Measurements from ENCODE around the gene PLEKHG4. TPM values are rescaled to one million over a fixed set of nuclear protein-coding genes. Genes with fewer than 3 reads are reported as not detected.

Gene PLEKHG4
- total RNA-seq, 1 experiment from 2014 or later, result 13.9 TPM

DNA sequence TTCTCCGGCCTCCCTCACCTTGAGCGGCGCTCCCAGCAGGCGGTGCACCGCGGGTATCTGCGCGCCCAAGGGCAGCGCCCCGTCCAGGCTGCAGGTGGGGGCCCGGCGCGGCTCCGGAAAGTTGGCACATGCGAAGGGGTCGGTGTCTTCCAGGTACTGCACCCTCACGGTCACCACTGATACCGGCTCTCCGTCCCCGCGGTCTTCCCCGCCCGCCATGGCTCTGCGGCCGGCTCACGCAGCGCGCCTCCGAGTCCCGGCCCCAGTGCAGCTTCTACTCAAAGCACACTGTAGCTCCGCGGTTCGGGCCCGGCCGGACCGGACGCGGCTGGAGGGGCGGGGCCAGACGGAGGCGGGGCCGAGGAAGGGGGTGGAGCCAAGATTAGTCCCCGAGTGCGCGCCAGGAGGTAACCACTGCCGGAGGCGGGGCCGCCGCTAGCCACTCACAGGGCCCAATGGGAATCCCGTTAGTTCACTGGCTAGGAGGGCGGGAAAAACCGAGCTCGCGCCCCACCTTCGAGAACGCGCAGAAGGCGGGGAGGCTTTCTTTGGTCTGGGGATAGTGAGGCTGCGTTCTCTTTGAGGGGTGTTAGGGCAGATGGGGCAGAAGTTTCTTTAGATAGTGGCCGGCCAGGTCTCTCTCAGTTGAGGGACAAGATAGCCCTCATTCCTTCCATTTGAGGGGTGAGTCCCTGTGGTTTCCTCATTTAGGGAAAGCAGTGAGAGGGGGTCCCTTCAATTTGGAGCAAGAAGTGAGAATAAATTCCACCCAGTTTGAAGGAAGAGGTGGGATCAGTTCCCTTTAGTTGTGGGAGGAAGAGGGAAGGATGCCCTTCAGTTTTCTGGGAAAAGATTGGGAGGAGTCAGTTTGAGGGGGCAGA, 31.9 kb upstream of the PLEKHG4 start, which contains the start of gene FHOD1:
Gene FHOD1, minus strand, starts transcription at position 290 of the 881 bp plus-strand sequence. Its CDS starts 71 bp downstream, at position 219.
- H2BK12ac ChIP-seq (ENCODE audit: insufficient read length, low read depth, low read length), result no peak within 1 kb of the TSS
- peak within 1 kb of the TSS; percentile 46 for H3K9ac ChIP-seq (ENCODE audit: extremely low read depth, insufficient read length, low read length)
- no peak within 1 kb of the TSS for H4K8ac ChIP-seq (replicated peaks; ENCODE audit: insufficient read length, low read depth, low read length)
- peak within 1 kb of the TSS; percentile 80 for H3K14ac ChIP-seq (ENCODE audit: insufficient read depth, low read length)
- H3K18ac ChIP-seq (ENCODE audit: insufficient read length, low read depth, low read length), result peak within 1 kb of the TSS; percentile 75
- H3K56ac ChIP-seq (ENCODE audit: insufficient read length, low read depth, low read length), result no peak within 1 kb of the TSS
- peaks cover 24% of the 10 kb centered on the region for H3K27me3 Mint-ChIP-seq (ENCODE audit: low read depth)
- DNase-seq, result peak; percentile 97
- H3K27ac Mint-ChIP-seq, result peak within 1 kb of the TSS in 2 of 3 experiments; percentile 87 to 95; a peak in 5 of 7 replicates
- no peaks in the 10 kb centered on the region; the same call in 1 of the 2 replicates for H3K79me2 ChIP-seq (ENCODE audit: insufficient read depth, low read length)
- no peak within 1 kb of the TSS for H3K23ac ChIP-seq (ENCODE audit: insufficient read length, low read depth, low read length)
- no peaks in the 10 kb centered on the region for H3K9me3 ChIP-seq (ENCODE audit: control insufficient read depth, low read depth, low read length)
- H3K4me2 ChIP-seq (ENCODE audit: insufficient read depth, insufficient read length, low read length), result peak within 1 kb of the TSS; percentile 65
- no peaks in the 10 kb centered on the region; a peak in 1 of 7 replicates for H3K36me3 Mint-ChIP-seq (ENCODE audit: insufficient read depth in 1 of 3, low read depth in 3 of 3)
- TF ChIP-seq, protein P1, sequence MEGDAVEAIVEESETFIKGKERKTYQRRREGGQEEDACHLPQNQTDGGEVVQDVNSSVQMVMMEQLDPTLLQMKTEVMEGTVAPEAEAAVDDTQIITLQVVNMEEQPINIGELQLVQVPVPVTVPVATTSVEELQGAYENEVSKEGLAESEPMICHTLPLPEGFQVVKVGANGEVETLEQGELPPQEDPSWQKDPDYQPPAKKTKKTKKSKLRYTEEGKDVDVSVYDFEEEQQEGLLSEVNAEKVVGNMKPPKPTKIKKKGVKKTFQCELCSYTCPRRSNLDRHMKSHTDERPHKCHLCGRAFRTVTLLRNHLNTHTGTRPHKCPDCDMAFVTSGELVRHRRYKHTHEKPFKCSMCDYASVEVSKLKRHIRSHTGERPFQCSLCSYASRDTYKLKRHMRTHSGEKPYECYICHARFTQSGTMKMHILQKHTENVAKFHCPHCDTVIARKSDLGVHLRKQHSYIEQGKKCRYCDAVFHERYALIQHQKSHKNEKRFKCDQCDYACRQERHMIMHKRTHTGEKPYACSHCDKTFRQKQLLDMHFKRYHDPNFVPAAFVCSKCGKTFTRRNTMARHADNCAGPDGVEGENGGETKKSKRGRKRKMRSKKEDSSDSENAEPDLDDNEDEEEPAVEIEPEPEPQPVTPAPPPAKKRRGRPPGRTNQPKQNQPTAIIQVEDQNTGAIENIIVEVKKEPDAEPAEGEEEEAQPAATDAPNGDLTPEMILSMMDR (conservative IDR thresholded peaks at IDR 0.05), result no peak
- no peaks in the 10 kb centered on the region for H4K20me1 ChIP-seq (ENCODE audit: control insufficient read depth, insufficient read depth, insufficient read length)
- peak within 1 kb of the TSS; percentile 86 to 94 for H3K4me3 Mint-ChIP-seq
- H2AFZ ChIP-seq (ENCODE audit: low read length), result no peak within 1 kb of the TSS
- no peak within 1 kb of the TSS for H2AK5ac ChIP-seq (ENCODE audit: insufficient read length, low read length)
- H2BK15ac ChIP-seq (ENCODE audit: low read depth, low read length), result no peak within 1 kb of the TSS
- peaks cover 4% of the 10 kb centered on the region; the same call in 1 of the 2 replicates for H3K4me1 ChIP-seq (ENCODE audit: insufficient read depth, low read length)
- no peaks in the 10 kb centered on the region; the same call in 1 of the 2 replicates for H3K27me3 ChIP-seq (ENCODE audit: insufficient read depth, low read length)
- H3K4me1 Mint-ChIP-seq, result peaks cover 34 to 41% of the 10 kb centered on the region in 2 experiments
- H2BK20ac ChIP-seq (ENCODE audit: low read depth, low read length, poor library complexity, severe bottlenecking), result no peak within 1 kb of the TSS
- no peak within 1 kb of the TSS for H3K27ac ChIP-seq (ENCODE audit: insufficient read length, low read depth, low read length)
- no peak within 1 kb of the TSS for H3K4ac ChIP-seq (ENCODE audit: low read depth, low read length)
- no peak within 1 kb of the TSS for H4K91ac ChIP-seq (ENCODE audit: insufficient read length, low read depth, low read length)
- H3K79me1 ChIP-seq (ENCODE audit: insufficient read depth, low read depth, low read length, poor library complexity, severe bottlenecking), result no peaks in the 10 kb centered on the region
- H2BK5ac ChIP-seq (ENCODE audit: insufficient read length, low read length), result no peak within 1 kb of the TSS
- no peak within 1 kb of the TSS for H4K5ac ChIP-seq (ENCODE audit: insufficient read length, low read depth, low read length)
- H2BK120ac ChIP-seq (ENCODE audit: low read depth, low read length, poor library complexity, severe bottlenecking), result no peak within 1 kb of the TSS
- no peaks in the 10 kb centered on the region for H3K9me3 Mint-ChIP-seq
- WGBS (ENCODE audit: extremely low coverage, insufficient read length, low lambda C conversion rate), result no CpG with 5 or more reads among the region's 60 CpGs
- no peak within 1 kb of the TSS for H3T11ph ChIP-seq (ENCODE audit: low read length)
- H3K23me2 ChIP-seq (ENCODE audit: insufficient read length, low read depth, low read length, poor library complexity, severe bottlenecking), result peaks cover 31% of the 10 kb centered on the region

Data from H9 (cell line).